ENCODE results near the gene SLC6A13. TPM values are rescaled to one million over a fixed set of nuclear protein-coding genes. Genes with fewer than 3 reads are reported as not detected.

Gene SLC6A13
- total and polyA plus RNA-seq, 10 of the 15 experiments (the other 5 are each of a cell fraction or from before 2014, with no cell fraction given), result 0.18 to 1.2 (median 0.20) TPM; not detected in 3

DNA sequence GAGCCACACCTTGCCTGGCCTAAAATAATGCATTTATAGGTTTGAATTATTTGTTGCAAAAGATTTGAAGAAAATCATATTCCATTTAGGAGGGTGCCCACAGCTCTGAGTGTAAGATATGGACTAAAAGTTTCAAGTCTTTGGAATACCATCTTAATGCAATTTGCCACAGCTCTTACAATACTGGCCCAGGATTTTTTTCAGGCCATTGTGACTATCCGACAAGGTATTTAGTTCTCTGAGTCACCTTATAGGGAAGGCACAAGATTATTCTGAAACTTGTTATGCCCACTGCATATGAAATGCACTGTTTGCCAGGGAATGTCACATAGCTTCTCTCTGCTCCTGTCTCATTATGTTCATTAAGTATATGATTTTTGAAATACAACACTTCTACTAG is 29.6 kb upstream of the SLC6A13 start (continued):
- TF ChIP-seq ZNF274 (IDR thresholded peaks at IDR 0.05; ENCODE audit: insufficient read depth, insufficient read length) (no peak), PBX3 (IDR thresholded peaks at IDR 0.05; ENCODE audit: insufficient replicate concordance, low read depth, low read length) (no peak), MTA2 (IDR thresholded peaks at IDR 0.05; ENCODE audit: low read depth) (no peak), YBX1 (IDR thresholded peaks at IDR 0.05) (no peak), ZSCAN29 (IDR thresholded peaks at IDR 0.05) (no peak), SKIL (IDR thresholded peaks at IDR 0.05; ENCODE audit: low read depth, poor library complexity, severe bottlenecking) (no peak), ZBED1 (IDR thresholded peaks at IDR 0.05; ENCODE audit: borderline replicate concordance) (no peak), JUNB (IDR thresholded peaks at IDR 0.05) (no peak), RAD51 (IDR thresholded peaks at IDR 0.05) (no peak)

DNA sequence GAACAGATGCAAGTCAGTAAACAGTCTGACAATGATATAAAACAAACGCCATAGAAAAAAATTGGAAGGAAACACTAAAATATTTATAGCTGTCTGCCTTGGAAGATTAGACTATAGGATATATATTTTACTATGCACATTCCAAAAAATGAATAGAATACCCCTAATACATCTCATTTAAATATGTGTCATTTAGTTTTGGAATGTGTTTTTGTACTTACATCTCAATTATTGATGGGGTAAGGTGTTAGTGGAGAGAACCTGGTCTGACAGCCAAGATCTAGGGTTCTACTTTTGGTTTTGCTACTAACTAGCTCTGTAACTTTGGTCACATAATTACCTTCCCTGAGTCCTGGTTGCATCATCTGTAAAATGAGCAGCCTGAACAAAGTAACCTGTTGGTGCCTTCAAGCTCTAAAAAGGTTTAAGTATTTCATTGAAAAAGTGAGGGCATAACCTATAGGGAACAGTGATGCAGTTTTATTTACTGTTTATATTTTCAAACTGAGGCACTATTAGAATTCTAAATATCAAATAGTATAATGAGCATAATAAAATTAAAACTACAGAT is 28.6 kb upstream of the SLC6A13 start:
- no peak for TF ChIP-seq RFX5 (IDR thresholded peaks at IDR 0.05; ENCODE audit: low read depth, low read length)
- no peak for TF ChIP-seq SPI1 (IDR thresholded peaks at IDR 0.05; ENCODE audit: borderline replicate concordance, insufficient read depth, low read depth, low read length)
- TF ChIP-seq RCOR1 (conservative IDR thresholded peaks at IDR 0.05; ENCODE audit: low read depth, low read length), result no peak
- no peak overlapping the region for H3K9ac ChIP-seq (ENCODE audit: control insufficient read depth, insufficient read depth, low read length)
- peaks cover 2% of the 10 kb centered on the region; the same call in 1 of the 3 replicates for H3K9me3 ChIP-seq (replicated peaks; ENCODE audit: control insufficient read depth, insufficient read depth, low read length)
- RAD21 ChIA-PET (ENCODE audit: unreplicated experiment), result no interaction called here
- intact Hi-C loops (cut with micrococcal nuclease; ENCODE audit: unreplicated experiment) (no loop called here), in situ Hi-C loops (cut with MboI) (no loop called here)
- WGBS (ENCODE audit: insufficient coverage, insufficient replicate concordance, low lambda C conversion rate, missing lambda C conversion rate), result 96% methylated on average over 1 of the region's 1 CpG
- no peaks in the 10 kb centered on the region for H3K79me2 ChIP-seq (ENCODE audit: control insufficient read depth, insufficient read depth, low read length)
- H3K27ac ChIP-seq (ENCODE audit: control insufficient read depth, insufficient read depth), result no peak overlapping the region
- H3K4me3 ChIP-seq, result no peak overlapping the region
- peaks cover 7% of the 10 kb centered on the region for H3K4me1 ChIP-seq (ENCODE audit: control insufficient read depth, insufficient read depth, low read length)
- H3K27me3 ChIP-seq (replicated peaks in 1 of 2; ENCODE audit: control insufficient read depth in 2 of 2, insufficient read depth in 2 of 2, low read length in 1 of 2), result no peaks in the 10 kb centered on the region
- ATAC-seq (no peak), DNase-seq (ENCODE audit: low read depth, low spot score) (no peak), FAIRE-seq (no peak)
- no peak overlapping the region for H3K4me2 ChIP-seq (ENCODE audit: control insufficient read depth, insufficient read depth)
- H2AFZ ChIP-seq (ENCODE audit: control insufficient read depth, low read depth, low read length), result no peak overlapping the region
- H3K36me3 ChIP-seq (ENCODE audit: control insufficient read depth in 2 of 2, insufficient read depth in 2 of 2, low read length in 1 of 2), result peaks cover 8 to 39% of the 10 kb centered on the region in 2 experiments
- no TSS peak for BruUV-seq (replicated peaks)
- H4K20me1 ChIP-seq (ENCODE audit: control insufficient read depth, insufficient read depth), result no peaks in the 10 kb centered on the region
- CTCF ChIA-PET, result no interaction called here
- SMC1A ChIA-PET (ENCODE audit: uncharacterized antibody, unreplicated experiment), result no interaction called here
- POLR2A ChIA-PET, result no interaction called here
